WTC11 (cell line): ENCODE data around the gene BCKDHA. TPM values are rescaled to one million over a fixed set of nuclear protein-coding genes. Genes with fewer than 3 reads are reported as not detected.

Experiments used
- ATAC-seq: fragments of 200-7000 bp; cut with Tn5 transposase; 2 replicates; pipeline ENCODE4 v1.10.0; 2021; ENCODE audit warnings: mild to moderate bottlenecking, moderate library complexity
- CTCF ChIA-PET: fragments of 300-600 bp; sonication (Branson Sonifier 250); formaldehyde crosslinking; loops from one replicate; lab custom pipeline; 2021; ENCODE audit warnings: antibody characterized with exemption; lab: Charles Lee
- POLR2A ChIA-PET: fragments of 350-600 bp; sonication (Branson Sonifier 250); formaldehyde crosslinking; loops from one replicate; lab custom pipeline; 2021; ENCODE audit warnings: antibody characterized with exemption; lab: Charles Lee
- DNase-seq: peaks from one replicate; pipeline ENCODE4 v3.0.0; 2021; ENCODE audit warnings: low spot score
- H3K27ac Mint-ChIP-seq: 2 replicates; pipeline ENCODE4 v1.8.0; 2021; ENCODE audit warnings: mixed read lengths
- H3K27me3 Mint-ChIP-seq: 2 replicates; pipeline ENCODE4 v1.8.0; 2021; ENCODE audit warnings: low read depth, mild to moderate bottlenecking, moderate library complexity, mixed read lengths
- H3K36me3 Mint-ChIP-seq: 2 replicates; pipeline ENCODE4 v1.8.0; 2021; ENCODE audit warnings: mixed read lengths
- H3K4me1 Mint-ChIP-seq: 2 replicates; pipeline ENCODE4 v1.8.0; 2022; ENCODE audit warnings: mixed read lengths
- H3K4me3 Mint-ChIP-seq: 2 replicates; pipeline ENCODE4 v1.8.0; 2021; ENCODE audit warnings: mild to moderate bottlenecking, moderate library complexity, mixed read lengths
- H3K9me3 Mint-ChIP-seq: 2 replicates; pipeline ENCODE4 v1.8.0; 2021; ENCODE audit warnings: mixed read lengths
- AR ChIP-seq: fragments of 250-450 bp; sonication (Bioruptor Pico); IDR thresholded peaks from 2 replicates; pipeline ENCODE4 v1.9.0; 2021; ENCODE audit warnings: mild to moderate bottlenecking
- ATF1 ChIP-seq: sonication (generic); formaldehyde crosslinking; IDR thresholded peaks from 2 replicates; pipeline ENCODE4 v1.8.1; 2023; ENCODE audit warnings: mild to moderate bottlenecking, moderate library complexity, missing genetic modification reagents
- ATF6 ChIP-seq: sonication (generic); formaldehyde crosslinking; IDR thresholded peaks from 2 replicates; pipeline ENCODE4 v1.8.1; 2023; ENCODE audit warnings: mild to moderate bottlenecking, missing genetic modification reagents
- E2F5 ChIP-seq: sonication (generic); formaldehyde crosslinking; IDR thresholded peaks from 2 replicates; pipeline ENCODE4 v1.8.1; 2022; ENCODE audit warnings: mild to moderate bottlenecking, moderate library complexity, missing genetic modification reagents
- GRHL2 ChIP-seq: fragments of 250-450 bp; sonication (Bioruptor Pico); IDR thresholded peaks from 2 replicates; pipeline ENCODE4 v1.8.0; 2022; ENCODE audit warnings: mild to moderate bottlenecking, moderate library complexity; ENCODE audit not compliant: insufficient replicate concordance, severe bottlenecking
- HMGXB4 ChIP-seq: sonication (generic); formaldehyde crosslinking; IDR thresholded peaks from 2 replicates; pipeline ENCODE4 v1.8.1; 2023; ENCODE audit warnings: mild to moderate bottlenecking, moderate library complexity, missing genetic modification reagents
- MXD4 ChIP-seq: fragments of 250-450 bp; sonication (Bioruptor Pico); IDR thresholded peaks from 2 replicates; pipeline ENCODE4 v1.8.0; 2021; ENCODE audit warnings: mild to moderate bottlenecking, moderate library complexity, borderline replicate concordance
- OVOL2 ChIP-seq: fragments of 250-450 bp; sonication (Bioruptor Pico); IDR thresholded peaks from 2 replicates; pipeline ENCODE4 v1.9.0; 2021; ENCODE audit warnings: mild to moderate bottlenecking, borderline replicate concordance
- PRRX2 ChIP-seq: fragments of 250-450 bp; sonication (Bioruptor Pico); IDR thresholded peaks from 2 replicates; pipeline ENCODE4 v1.8.0; 2021; ENCODE audit warnings: mild to moderate bottlenecking
- RORB ChIP-seq: fragments of 250-450 bp; sonication (Bioruptor Pico); IDR thresholded peaks from 2 replicates; pipeline ENCODE4 v1.9.0; 2021; ENCODE audit warnings: mild to moderate bottlenecking
- TP53 ChIP-seq: sonication (generic); formaldehyde crosslinking; IDR thresholded peaks from 2 replicates; pipeline ENCODE4 v1.8.1; 2023; ENCODE audit warnings: mild to moderate bottlenecking, missing genetic modification reagents
- ZNF219 ChIP-seq: sonication (generic); formaldehyde crosslinking; IDR thresholded peaks from 2 replicates; pipeline ENCODE4 v1.8.0; 2023; ENCODE audit warnings: missing genetic modification reagents, mild to moderate bottlenecking, borderline replicate concordance
- ZNF416 ChIP-seq: fragments of 250-450 bp; sonication (Bioruptor Pico); IDR thresholded peaks from 2 replicates; pipeline ENCODE4 v1.9.0; 2021; ENCODE audit warnings: mild to moderate bottlenecking, inconsistent platforms
- ZNF425 ChIP-seq: fragments of 250-450 bp; sonication (Bioruptor Pico); conservative IDR thresholded peaks from 2 replicates; pipeline ENCODE4 v1.9.0; 2021; ENCODE audit warnings: mild to moderate bottlenecking
- ZNF512 ChIP-seq: sonication (generic); formaldehyde crosslinking; IDR thresholded peaks from 2 replicates; pipeline ENCODE4 v1.8.1; 2022; ENCODE audit warnings: missing genetic modification reagents, borderline replicate concordance
- total RNA-seq: library from RNA; stranded (reverse); gene quantifications from 3 replicates; pipeline ENCODE4 v1.2.3, GENCODE V29; 2021

BCKDHA gene
- total RNA-seq, 1 experiment from 2014 or later = 18.8 TPM

- Mint-ChIP-seq H3K4me3 (no peak overlapping the region), H3K36me3 (peaks cover 9% of the 10 kb centered on the region), H3K4me1 (no peaks in the 10 kb centered on the region), H3K9me3 (no peaks in the 10 kb centered on the region), H3K27me3 (no peaks in the 10 kb centered on the region), H3K27ac (no peak overlapping the region)
- CTCF ChIA-PET = interaction anchor here (0.6 kb wide), 1 partner anchor 279 kb away, joined by 3 read pairs; no protein-coding TSS in a partner anchor
- ATAC-seq = no peak
- DNase-seq = no peak
- POLR2A ChIA-PET = interaction anchor here (0.6 kb wide), 1 partner anchor 170 kb away, joined by 4 read pairs; no protein-coding TSS in a partner anchor
- TF ChIP-seq OVOL2 (CRISPR knock-in tag) (no peak), MXD4 (no peak), PRRX2 (no peak), AR (CRISPR knock-in tag) (no peak), ZNF425 (no peak), ATF1 (CRISPR knock-in tag) (no peak), ZNF416 (CRISPR knock-in tag) (no peak), ZNF512 (CRISPR knock-in tag) (no peak), ATF6 (CRISPR knock-in tag) (no peak), E2F5 (CRISPR knock-in tag) (no peak), GRHL2 (CRISPR knock-in tag) (no peak), TP53 (no peak), HMGXB4 (CRISPR knock-in tag) (no peak), RORB (CRISPR knock-in tag) (no peak), ZNF219 (CRISPR knock-in tag) (no peak)
- TF ChIP-seq, all 79 proteins: peak for 0
These were observed 23.7 kb downstream of the BCKDHA start for GRCh38 chr19:41421314-41421713.
